ENCODE results near the gene LRWD1. TPM values are rescaled to one million over a fixed set of nuclear protein-coding genes. Genes with fewer than 3 reads are reported as not detected.
A peak's percentile ranks its signal among the peaks of the same experiment; 100 is the strongest.
"Not testable (repeated sequence)": the region's sequence is repeated elsewhere in the genome, so short reads cannot be mapped to it uniquely, and the experiment has no call there.

Gene LRWD1
- total RNA-seq, 1 donor from 2014 or later = 16.4 TPM

DNA sequence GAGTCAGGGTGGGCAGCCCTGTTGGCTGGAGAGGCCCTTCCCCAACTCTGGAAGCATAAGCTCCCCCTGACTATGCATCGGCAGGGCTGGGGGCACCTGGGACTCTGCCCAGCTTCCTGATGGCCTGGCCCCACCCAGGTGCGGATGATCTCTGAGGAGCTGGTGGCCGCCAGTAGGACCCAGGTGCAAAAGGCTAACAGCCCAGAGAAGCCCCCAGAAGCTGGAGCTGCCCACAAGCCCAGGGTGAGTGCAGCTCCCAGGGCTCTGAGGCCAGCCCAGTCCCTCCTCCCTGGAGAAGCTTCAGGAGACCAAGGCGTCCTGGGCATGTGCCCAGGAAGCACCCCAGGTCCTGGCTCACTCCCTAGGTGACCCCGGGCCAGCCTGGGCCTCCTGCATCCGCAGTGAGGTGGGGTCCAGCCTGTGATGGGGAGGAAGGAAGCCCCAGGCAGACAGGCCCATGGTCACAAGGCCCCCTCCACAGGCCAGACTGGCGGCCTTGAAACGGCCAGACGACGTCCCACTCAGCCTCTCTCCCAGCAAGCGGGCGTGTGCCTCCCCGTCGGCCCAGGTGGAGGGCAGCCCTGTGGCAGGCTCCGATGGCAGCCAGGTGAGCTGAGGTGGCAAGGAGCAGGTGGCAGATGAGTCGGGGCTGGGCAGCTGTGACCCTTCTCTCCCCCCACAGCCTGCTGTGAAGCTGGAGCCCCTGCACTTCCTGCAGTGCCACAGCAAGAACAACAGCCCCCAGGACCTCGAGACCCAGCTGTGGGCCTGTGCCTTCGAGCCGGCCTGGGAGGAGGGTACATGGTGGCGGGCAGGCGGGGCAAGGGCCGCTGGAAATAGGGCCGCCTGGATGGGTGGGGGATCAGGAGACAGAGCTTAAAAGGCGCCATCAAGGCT is 3.0 kb downstream of the LRWD1 start:
- DNase-seq (ENCODE audit: low spot score) = no peak
- ATAC-seq = no peak

GRCh38 chr7:102468478-102469350 is 3.9 kb downstream of the LRWD1 start:
- ATAC-seq (peak; percentile 31), DNase-seq (ENCODE audit: low spot score) (peak; percentile 77)

GRCh38 chr7:102469351-102469971 is 4.7 kb downstream of the LRWD1 start:
- DNase-seq (ENCODE audit: low spot score) = no peak
- peak; percentile 25 for ATAC-seq

DNA sequence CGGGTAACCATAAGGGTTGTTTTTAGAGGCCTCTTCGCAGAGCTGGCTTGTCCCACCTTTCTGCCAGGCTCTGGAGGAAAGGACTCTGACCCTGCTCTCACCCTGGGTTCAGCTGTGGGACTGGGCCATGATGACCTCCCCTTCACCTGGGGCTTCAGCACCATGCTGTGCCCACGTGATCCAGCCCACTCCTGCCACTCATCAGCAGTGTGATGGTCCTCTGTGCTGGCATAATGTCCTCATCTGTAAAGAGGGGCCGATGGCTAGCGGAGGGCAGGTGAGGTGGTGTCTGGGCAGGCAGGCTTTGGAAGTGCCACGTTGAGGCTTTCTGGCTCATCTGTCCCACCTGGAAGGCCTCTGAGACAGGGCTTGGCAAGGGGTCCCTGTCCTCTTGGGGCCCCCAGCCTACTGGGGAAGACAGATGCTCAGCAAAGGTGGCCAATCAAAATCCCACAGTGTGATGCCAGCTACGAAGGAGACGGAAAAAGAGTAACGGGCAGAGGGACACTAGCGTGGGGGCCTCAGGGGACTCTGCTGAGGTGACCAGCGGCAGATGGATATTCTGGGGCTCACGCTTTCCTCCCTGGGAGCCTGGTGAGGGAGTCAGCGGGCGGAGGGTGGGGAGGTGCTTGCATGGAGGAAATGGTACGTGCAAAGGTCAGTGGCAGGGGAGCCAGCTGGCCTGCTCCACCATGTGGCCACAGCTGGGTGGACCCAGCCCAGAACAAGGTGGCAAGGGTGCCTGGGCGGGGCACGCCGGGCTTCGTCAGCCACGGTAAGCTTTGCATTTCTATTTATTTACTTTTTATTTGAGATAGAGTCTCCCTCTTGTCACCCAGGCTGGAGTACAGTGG is 5.4 kb downstream of the LRWD1 start:
- peak; percentile 95 for DNase-seq (ENCODE audit: low spot score)
- ATAC-seq = peak; percentile 80

GRCh38 chr7:102471791-102472125 is 7.0 kb downstream of the LRWD1 start:
- ATAC-seq (no peak), DNase-seq (ENCODE audit: low spot score) (no peak)

DNA sequence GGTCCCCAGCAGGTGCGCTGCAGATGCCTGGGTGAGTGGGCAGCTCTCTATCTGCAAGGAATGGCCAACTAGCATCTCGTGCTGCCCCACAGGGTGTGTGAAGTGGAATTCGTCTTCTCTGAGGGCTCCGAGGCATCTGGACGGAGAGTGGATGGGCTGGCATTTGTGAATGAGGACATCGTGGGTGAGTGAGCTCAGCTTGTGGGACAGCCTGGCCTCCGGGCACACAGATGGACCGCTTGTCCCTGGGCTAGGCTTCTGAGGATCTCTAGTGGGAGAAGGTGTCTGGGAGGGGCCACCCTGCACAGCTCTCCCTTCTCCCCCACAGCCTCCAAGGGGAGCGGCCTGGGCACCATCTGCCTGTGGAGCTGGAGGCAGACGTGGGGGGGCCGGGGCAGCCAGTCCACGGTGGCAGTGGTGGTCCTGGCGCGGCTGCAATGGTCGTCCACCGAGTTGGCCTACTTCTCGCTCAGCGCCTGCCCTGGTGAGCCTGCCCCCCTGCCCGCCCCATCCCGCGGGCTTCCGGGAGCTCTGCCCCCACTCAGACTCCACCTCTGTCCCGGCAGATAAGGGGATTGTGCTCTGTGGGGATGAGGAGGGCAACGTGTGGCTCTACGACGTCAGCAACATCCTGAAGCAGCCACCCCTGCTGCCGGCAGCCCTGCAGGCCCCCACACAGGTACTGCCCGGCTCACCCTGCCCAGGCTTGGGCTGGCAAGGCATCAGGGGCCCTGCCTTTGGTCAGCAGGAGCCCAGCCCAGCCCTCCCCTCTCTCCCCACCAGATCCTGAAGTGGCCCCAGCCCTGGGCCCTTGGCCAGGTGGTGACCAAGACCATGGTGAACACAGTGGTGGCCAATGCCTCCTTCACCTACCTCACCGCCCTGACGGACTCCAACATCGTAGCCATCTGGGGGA is 7.6 kb downstream of the LRWD1 start:
- no peak for ATAC-seq

DNA sequence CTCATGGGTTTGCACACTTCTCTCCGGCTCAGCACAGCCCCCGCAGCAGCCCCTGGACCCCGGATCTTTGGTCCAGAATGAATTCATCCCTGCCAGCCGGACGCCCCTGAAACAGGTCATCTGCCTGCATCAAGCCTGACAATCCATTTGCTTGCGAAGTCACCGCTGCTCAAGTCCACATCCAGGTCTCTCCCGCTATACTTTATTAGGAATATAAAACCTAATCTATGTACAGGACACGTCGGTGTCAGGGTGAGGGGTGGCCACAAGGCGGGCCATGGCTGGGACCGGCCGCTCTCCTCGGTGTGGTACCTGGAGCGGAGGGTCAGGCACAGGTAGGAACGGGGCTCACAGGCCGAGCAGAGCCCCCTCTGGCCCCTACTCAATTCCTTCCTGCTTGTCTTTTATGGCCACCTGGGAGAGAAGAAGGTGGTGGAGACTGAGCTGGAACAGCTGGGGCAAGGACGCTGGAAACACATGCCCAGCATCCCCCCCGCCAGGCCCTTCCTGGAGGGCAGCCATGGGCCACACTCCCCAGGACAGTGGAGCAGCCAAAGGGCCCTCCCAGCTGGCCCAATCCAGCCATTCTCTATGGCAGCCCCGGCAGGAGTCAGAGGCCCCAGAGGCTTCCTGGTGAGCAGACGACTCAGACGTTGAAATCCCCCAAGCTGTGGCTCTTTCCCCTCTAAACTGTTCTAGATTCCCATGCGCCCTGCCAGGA is 8.6 kb downstream of the LRWD1 start:
- no peak for ATAC-seq
- DNase-seq (ENCODE audit: low spot score) = peak; percentile 44

More for the DNA sequence above, 7.6 kb downstream of the LRWD1 start:
- no peak for DNase-seq (ENCODE audit: low spot score)

DNA sequence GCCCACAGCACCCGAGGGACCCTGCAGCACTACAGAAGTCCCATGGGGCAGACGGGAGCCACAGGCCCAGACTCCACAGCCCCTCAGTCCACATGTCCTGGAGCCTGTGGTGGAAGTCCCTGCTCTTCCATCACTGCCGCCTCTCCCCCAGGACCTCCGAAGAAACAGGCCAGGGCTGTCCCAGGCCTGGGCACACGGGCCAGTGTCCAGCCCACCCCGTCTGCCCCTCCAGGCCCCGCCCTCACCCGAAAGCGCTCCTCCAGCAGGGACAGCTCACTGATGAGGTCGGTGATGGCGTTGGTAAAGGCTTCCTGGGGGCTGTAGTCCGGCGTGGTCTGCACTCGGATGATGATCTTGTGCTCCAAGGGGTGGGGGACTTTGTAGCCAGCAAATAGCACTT is 9.3 kb downstream of the LRWD1 start:
- peak; percentile 40 for DNase-seq (ENCODE audit: low spot score)
- ATAC-seq = not testable (repeated sequence)

DNA sequence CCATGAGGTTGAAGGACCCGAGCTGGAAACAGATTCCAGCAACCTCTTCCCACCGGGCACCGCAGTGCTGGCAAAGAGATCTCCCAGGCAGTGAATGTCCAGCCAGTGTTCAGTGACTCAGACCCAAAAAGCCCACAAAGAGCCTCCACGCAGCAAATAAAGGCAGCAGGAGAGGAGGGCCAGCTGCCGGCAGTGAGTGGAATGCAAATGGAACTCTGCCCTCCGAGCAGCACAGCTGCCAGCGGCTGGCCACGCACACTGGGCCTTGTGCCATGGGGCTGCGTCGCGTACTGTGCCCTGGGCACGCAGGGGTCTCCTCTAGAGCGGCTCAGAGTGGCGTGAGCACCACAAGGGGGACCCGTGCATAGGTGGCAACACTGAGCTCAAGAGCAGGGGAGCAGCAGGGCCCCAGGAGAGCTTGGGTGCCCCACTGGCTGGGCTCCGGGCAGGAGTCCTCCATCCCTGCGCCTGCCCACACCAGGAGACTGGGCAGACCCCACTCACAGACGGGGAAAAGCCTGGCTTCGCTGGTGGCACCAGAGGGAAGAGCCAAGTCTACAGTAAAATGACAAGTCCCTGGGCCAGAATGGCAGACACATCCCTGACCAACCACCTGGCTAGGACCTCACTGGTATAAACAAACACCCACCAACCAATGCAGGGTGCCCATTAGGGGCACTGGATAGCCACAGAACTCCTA is 10.1 kb downstream of the LRWD1 start:
- DNase-seq (ENCODE audit: low spot score) (peak; percentile 38), ATAC-seq (peak; percentile 1)

GRCh38 chr7:102478314-102479208 is 13.8 kb downstream of the LRWD1 start, which contains the start of gene POLR2J:
Gene POLR2J (minus strand): TSS chr7:102478922. CDS start chr7:102478860, 62 bp downstream.
- ATAC-seq (peak; percentile 86), DNase-seq (ENCODE audit: low spot score) (peak; percentile 91)

GRCh38 chr7:102479209-102479584 is 14.4 kb downstream of the LRWD1 start:
- DNase-seq (ENCODE audit: low spot score); ATAC-seq: not testable (repeated sequence)

DNA sequence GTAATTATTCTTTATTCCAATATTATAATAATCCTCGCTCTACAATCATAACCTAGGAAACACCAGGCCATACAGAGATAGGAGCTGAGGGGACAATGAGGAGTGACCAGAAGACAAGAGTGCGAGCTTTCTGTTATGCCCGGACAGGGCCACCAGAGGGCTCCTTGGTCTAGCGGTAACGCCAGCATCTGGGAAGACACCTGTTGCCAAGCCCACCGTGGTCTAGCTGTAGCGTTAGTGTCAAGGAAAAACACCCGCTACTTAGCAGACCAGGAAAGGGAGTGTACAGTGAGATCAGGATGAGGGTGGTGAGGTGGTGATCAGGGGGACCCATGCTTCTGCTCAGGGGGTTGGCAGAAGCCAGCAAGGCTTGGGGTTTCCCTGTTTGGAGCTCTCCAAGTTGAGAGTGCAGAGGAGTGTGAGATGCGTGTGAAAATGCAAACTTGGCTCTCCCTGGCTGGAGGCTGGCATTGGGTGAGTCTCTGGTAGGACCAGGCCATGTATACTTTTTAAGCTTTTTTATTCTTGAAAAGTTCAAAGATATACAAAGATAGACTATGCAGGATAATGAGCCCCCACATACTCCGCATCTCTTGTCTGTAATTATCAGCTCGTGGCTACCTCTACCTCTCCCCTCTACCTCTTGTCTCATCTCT is 15.3 kb downstream of the LRWD1 start:
- peak; percentile 60 for DNase-seq (ENCODE audit: low spot score)
- ATAC-seq = not testable (repeated sequence)

DNA sequence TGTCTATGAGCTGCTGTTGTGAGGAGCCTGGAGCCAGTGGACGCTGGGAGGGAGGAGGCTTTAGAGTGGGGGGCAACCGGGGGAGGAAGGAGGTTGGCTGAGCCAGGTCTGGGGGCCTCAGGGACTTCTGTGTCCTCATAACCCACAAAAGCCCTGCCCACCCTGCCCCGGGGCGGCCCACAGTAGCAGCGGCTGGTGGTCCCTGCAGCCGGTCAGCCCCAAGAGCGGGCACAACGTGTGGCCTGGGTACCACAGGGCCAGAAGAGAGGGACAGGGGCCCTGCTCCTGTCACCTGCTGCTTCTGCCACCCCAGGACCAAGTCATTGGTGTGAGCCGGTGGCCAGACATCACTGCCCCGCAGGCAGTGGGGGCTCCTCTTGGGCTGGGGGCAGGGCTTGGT is 17.2 kb downstream of the LRWD1 start:
- not testable (repeated sequence) for DNase-seq (ENCODE audit: low spot score); ATAC-seq

GRCh38 chr7:102484317-102484716 is 19.5 kb downstream of the LRWD1 start:
- not testable (repeated sequence) for ATAC-seq; DNase-seq (ENCODE audit: low spot score)

DNA sequence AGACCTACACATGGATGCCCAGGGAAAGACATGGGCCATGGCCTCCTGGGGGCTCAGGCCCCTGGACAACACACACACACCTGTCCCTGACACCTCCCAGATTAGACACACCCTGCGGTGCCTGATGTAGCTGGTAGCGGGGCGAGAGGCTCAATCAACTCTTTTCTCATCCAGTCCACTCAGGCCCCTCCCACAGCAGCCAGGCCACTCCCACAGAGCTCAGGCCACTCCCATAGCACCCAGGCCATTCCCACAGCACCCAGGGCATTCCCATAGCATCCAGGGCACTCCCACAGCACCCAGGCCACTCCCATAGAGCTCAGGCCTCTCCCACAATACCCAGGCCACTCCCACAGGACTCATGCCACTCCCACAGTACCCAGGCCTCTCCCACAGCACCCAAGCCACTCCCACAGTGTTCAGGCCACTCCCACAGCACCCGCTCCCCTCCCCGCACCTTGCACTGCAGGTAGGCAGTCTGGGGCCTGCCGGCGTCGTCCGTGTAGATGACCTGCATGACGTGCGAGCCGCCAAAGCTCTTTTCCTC is 25.8 kb downstream of the LRWD1 start:
- peak; percentile 59 for ATAC-seq

More for the DNA sequence above, 25.8 kb downstream of the LRWD1 start:
- DNase-seq (ENCODE audit: low spot score) = peak; percentile 51
